Fibroblast of villous mesenchyme (primary cell): ENCODE measurements around the gene NPAS1. TPM values are rescaled to one million over a fixed set of nuclear protein-coding genes. Genes with fewer than 3 reads are reported as not detected.

ENCODE experiments used
- DNase-seq: peaks from one replicate; pipeline ENCODE4 v3.0.0-alpha.2; 2010; ENCODE audit warnings: low read depth
- H3K4me3 ChIP-seq: 2 replicates; pipeline ENCODE4 v1.5.1; 2011; ENCODE audit warnings: low read depth, mild to moderate bottlenecking, low read length
- total RNA-seq: library from RNA; depleted of rRNA; stranded (reverse); fragments of >200 nt; gene quantifications from 2 replicates; pipeline ENCODE4 v1.2.3, GENCODE V29; 2012
- TF ChIP-seq, protein P1 (sequence below): IDR thresholded peaks from 2 replicates; pipeline ENCODE4 v1.5.1; 2012; ENCODE audit warnings: low read depth, mild to moderate bottlenecking, low read length; ENCODE audit not compliant: insufficient read depth

Gene NPAS1
- total RNA-seq, 1 donor, result 0.86 TPM

DNA sequence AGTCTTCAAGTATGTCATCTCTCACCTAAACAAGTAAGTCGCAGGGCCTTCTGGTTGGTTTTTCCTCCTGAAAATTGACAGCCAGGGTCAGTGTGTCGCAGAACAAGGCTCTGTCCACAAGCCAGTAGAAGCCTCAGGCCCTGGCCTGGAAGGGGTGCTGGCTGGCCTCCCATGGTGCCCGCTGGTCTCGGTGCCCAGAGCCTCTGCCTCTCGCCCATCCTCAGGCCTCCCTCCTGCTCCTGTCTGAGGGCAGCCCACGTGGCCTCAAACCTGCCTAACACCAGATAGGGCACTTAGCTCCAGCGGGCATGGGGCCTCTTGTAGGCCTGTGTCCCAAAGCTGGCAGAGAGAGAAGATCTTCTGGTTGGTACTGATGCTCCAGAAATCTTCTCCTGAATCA, 20.3 kb upstream of the NPAS1 start:
- H3K4me3 ChIP-seq, result no peak overlapping the region
- TF ChIP-seq, protein P1, sequence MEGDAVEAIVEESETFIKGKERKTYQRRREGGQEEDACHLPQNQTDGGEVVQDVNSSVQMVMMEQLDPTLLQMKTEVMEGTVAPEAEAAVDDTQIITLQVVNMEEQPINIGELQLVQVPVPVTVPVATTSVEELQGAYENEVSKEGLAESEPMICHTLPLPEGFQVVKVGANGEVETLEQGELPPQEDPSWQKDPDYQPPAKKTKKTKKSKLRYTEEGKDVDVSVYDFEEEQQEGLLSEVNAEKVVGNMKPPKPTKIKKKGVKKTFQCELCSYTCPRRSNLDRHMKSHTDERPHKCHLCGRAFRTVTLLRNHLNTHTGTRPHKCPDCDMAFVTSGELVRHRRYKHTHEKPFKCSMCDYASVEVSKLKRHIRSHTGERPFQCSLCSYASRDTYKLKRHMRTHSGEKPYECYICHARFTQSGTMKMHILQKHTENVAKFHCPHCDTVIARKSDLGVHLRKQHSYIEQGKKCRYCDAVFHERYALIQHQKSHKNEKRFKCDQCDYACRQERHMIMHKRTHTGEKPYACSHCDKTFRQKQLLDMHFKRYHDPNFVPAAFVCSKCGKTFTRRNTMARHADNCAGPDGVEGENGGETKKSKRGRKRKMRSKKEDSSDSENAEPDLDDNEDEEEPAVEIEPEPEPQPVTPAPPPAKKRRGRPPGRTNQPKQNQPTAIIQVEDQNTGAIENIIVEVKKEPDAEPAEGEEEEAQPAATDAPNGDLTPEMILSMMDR, result no peak
- DNase-seq, result no peak

DNA sequence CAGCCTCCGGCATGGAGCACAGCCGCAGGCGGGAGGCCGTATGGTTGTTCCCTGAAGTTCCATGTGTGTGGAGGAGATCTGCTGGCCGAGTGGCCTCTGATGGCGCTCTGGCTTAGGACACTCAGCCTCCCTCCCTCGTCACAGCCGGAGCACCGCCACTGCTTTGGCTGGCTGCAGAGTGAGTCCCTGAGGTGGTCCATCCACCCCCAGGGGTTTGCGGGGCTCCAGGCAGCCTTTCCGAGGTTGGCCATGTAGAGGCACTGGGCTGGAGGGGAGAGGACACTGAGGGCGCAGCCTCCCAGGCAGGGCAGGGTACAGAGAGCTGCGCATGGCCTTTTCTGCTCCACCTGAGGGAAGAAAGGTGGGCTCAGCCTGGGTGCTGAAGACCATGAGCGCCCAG, 19.8 kb upstream of the NPAS1 start:
- no peak overlapping the region for H3K4me3 ChIP-seq
- DNase-seq, result no peak
- TF ChIP-seq, protein P1, result no peak

DNA sequence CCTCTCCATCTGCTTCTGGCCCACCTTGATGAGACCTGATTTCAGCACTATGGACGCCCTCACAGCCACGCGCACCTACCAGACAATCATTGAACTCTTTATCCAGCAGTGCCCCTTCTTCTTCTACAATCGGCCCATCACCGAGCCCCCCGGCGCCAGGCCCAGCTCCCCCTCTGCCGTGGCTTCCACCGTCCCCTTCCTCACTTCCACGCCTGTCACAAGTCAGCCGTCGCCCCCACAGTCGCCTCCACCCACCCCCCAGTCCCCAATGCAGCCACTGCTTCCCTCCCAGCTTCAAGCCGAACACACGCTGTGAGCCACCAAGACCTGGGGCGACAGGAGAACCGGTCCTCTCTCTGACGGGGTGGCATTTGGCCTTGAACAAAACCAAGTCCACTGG, 19.3 kb upstream of the NPAS1 start:
- DNase-seq, result no peak
- TF ChIP-seq, protein P1, result no peak
- no peak overlapping the region for H3K4me3 ChIP-seq

DNA sequence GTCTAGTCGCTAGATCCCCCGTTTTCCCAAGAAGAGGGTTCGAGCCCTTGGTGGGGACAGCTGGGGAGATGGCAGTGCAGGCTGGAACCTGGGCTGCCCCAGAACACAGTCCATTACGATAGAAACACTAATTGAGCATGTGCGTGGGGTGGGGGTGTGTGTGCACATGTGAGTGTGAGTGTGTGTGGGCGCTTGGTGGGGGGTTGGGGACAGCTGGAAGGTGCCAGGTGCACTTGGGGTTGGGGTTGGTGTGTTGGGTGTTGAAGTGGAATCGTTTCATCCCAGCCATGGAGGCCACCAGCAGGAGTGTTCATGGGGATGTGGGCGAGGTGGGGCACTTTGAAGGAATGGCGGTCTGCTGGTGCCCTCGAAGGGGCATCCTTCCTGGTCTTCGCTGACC, 18.1 kb upstream of the NPAS1 start:
- TF ChIP-seq, protein P1, result no peak
- no peak for DNase-seq
- no peak overlapping the region for H3K4me3 ChIP-seq

DNA sequence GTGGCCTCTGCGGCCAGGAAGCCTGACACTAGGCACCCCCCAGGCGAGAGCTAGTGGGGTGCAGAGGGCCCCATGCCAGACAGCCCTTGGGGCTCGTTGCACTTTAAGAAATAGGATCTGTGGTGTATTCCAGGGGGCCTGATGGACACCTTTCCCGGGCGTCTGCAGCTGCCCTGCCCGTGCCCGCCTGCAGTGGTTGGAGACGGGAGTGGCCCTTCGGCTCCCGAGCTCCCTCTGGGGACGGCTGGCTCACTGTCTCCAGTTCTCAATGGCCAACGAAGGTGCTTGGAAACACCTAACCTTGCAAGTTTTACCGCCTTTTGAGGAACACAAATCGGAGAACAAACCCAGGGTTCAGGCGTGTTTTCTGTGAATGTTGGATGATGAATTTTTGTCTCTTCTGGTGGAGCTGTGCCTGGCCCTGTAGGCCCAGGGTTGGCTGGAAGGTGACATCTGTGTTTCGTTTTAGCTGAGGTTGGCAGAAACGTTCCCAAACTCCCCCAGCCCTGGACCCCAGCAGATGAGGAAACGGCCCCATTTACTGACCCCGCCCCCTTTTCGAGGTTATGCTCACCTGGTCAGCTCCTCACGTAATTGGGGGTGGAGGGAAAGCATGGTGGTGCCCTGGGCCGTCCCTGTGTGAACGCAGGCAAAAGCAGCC, 17.4 kb upstream of the NPAS1 start:
- TF ChIP-seq, protein P1, result no peak
- no peak for DNase-seq

DNA sequence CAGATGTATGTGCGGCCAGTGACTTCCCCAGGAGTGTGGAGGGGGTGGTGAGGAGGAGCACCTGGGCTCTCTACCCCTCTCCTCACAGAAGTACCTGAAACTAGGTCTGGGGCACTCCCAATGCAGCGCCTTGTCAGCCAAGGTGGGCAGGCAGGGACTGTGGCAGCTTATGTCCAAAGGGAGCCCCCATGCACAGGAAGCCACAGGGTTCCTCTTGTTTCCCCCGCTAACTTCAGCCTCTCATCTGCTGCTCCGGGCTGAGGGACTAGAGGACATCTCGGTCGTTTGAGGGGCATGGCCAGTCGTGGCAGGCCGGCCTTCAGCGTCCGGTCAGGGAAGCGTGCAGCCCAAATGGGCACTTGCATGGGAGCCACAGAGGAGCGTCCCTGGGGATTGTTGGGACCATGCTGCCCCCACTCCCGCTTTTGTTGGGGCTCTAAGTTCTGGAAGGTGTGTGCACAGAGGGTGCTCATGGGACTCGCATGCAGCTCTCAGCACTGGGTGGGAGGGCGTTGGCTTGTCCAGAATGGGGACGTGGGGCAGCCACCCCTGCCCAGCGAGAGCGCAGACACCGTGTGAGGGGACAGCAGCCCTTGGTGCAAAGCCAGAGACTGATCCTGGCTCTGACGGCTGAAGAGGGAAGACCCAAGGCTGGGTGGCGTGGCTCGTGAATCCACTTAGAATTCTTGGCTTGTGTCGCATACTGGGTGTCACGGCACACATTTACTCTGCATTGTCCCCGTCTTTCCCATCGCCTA, 16.6 kb upstream of the NPAS1 start:
- TF ChIP-seq, protein P1, result no peak
- DNase-seq, result no peak
- H3K4me3 ChIP-seq, result no peak overlapping the region

More for the DNA sequence above, 17.4 kb upstream of the NPAS1 start:
- no peak overlapping the region for H3K4me3 ChIP-seq
